A549 (cell line): ENCODE data around the gene KNOP1.

ENCODE experiments used
- BCL3 ChIP-seq: fragments of >200 bp; sonication (Bioruptor Twin); formaldehyde crosslinking; IDR thresholded peaks from 3 replicates; pipeline ENCODE4 v1.6.1; 2016
- HDAC2 ChIP-seq: fragments of 200-600 bp; sonication (generic); IDR thresholded peaks from 2 replicates; pipeline ENCODE4 v1.6.1; 2016
- JUN ChIP-seq, 2 experiments: fragments of >200 bp; sonication (Bioruptor Twin); formaldehyde crosslinking; IDR thresholded peaks; 2 replicates in 1 of 2; 3 replicates in 1 of 2; pipeline ENCODE4 v1.6.1; 2016 to 2017
- KDM1A ChIP-seq: fragments of 200-600 bp; sonication (generic); IDR thresholded peaks from 2 replicates; pipeline ENCODE4 v1.6.1; 2016; ENCODE audit warnings: low read depth, mild to moderate bottlenecking
- KDM5A ChIP-seq: fragments of 200-600 bp; sonication (generic); IDR thresholded peaks from 2 replicates; pipeline ENCODE4 v1.6.1; 2016; ENCODE audit warnings: antibody characterized with exemption, mild to moderate bottlenecking
- MAZ ChIP-seq: fragments of 150-350 bp; IDR thresholded peaks from 2 replicates; pipeline ENCODE4 v1.6.1; 2014; ENCODE audit warnings: antibody characterized with exemption, low read depth, low read length, borderline replicate concordance
- NPAS2 ChIP-seq: fragments of 250-450 bp; sonication (Bioruptor Pico); IDR thresholded peaks from 2 replicates; pipeline ENCODE4 v1.8.0; 2022; ENCODE audit warnings: mild to moderate bottlenecking, moderate library complexity, borderline replicate concordance
- POLR2A ChIP-seq: IDR thresholded peaks from 2 replicates; pipeline ENCODE4 v1.6.1; 2012; ENCODE audit warnings: mild to moderate bottlenecking, low read length
- RFX5 ChIP-seq: fragments of 450-650 bp; IDR thresholded peaks from 2 replicates; pipeline ENCODE4 v1.7.1; 2014; ENCODE audit warnings: antibody characterized with exemption, mild to moderate bottlenecking, moderate library complexity
- TF ChIP-seq, protein P1 (sequence below): fragments of >200 bp; sonication (Bioruptor Twin); formaldehyde crosslinking; IDR thresholded peaks from 3 replicates; pipeline ENCODE4 v1.5.1; 2016

GRCh38 chr16:19709381-19710136 is 8.5 kb downstream of the KNOP1 start:
- TF ChIP-seq POLR2A (no peak), NPAS2 (CRISPR knock-in tag) (no peak), HDAC2 (no peak), RFX5 (no peak), KDM5A (no peak), KDM1A (no peak), JUN (IDR thresholded peaks at IDR 0.05) (no peak), MAZ (no peak), BCL3 (no peak)
- TF ChIP-seq, protein P1, sequence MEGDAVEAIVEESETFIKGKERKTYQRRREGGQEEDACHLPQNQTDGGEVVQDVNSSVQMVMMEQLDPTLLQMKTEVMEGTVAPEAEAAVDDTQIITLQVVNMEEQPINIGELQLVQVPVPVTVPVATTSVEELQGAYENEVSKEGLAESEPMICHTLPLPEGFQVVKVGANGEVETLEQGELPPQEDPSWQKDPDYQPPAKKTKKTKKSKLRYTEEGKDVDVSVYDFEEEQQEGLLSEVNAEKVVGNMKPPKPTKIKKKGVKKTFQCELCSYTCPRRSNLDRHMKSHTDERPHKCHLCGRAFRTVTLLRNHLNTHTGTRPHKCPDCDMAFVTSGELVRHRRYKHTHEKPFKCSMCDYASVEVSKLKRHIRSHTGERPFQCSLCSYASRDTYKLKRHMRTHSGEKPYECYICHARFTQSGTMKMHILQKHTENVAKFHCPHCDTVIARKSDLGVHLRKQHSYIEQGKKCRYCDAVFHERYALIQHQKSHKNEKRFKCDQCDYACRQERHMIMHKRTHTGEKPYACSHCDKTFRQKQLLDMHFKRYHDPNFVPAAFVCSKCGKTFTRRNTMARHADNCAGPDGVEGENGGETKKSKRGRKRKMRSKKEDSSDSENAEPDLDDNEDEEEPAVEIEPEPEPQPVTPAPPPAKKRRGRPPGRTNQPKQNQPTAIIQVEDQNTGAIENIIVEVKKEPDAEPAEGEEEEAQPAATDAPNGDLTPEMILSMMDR, result no peak
